GM18519 (cell line): ENCODE data around the gene IL17C.

ENCODE experiments used
- ATAC-seq: cut with Tn5 transposase; IDR thresholded peaks from one replicate; pipeline ENCODE4 v1.9.1; 2021; ENCODE audit warnings: mild to moderate bottlenecking, moderate library complexity; ENCODE audit not compliant: unreplicated experiment, low FRiP score

The IL17C gene

DNA sequence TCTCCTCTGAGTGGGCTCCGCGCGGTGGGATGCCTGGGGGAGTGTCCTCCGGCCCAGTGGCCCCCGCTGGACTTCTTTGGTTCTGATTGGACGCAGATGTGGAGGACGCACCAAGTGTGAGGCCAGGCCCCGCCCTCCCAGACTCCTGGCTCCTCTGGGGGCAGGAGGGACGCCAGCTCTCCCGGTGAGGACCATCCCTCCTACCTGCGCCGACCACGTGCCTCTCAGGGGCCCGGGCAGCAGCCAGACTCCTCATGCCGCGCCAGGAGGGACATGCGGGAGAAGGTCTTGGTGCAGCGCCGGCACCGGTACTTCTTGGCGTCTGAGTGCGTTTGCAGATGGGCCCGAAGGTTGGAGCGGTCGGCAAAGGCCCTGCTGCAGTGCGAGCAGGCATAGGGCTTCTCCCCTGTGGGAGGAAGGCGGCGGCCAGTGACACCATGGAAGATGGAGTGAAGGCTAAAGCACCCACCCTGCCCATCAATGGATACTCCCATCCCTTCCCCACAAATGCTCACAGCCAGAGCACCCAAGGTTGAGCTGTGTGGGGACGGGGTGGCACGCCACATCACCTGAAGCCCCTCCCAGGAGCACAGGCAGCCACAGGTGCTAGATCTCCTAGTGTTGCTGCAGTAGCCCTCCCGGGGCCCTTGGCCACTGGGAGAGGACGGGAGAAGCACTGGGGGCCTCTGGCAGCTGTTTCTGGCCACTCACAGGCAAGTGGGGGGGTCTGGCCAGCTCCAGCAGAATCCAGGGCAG lies 40.0 kb downstream of the IL17C start:
- ATAC-seq, result no peak

DNA sequence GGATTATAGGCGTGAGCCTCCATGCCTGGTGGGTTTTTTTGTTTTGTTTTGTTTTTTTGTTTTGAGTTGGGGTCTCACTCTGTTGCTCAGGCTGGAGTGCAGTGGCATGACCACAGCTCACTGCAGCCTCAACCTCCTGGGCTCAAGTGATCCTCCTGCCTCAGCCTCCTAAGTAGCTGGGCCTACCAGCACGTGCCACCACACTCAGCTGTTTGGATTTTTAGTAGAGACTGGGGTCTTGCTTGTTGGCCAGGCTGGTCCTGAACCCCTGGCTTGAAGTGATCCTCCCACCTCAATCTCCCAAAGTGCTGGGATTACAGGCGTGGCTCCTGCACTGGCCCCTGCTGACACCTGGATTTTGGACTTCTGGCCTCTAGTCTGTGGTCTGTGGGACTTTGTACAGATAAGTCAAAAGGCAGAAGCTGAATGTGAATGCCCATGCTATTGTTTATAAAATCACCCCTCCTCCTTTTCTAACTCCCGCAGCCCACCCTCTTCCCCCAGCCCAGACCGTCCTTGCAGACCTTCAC lies 42.2 kb downstream of the IL17C start:
- no peak for ATAC-seq

DNA sequence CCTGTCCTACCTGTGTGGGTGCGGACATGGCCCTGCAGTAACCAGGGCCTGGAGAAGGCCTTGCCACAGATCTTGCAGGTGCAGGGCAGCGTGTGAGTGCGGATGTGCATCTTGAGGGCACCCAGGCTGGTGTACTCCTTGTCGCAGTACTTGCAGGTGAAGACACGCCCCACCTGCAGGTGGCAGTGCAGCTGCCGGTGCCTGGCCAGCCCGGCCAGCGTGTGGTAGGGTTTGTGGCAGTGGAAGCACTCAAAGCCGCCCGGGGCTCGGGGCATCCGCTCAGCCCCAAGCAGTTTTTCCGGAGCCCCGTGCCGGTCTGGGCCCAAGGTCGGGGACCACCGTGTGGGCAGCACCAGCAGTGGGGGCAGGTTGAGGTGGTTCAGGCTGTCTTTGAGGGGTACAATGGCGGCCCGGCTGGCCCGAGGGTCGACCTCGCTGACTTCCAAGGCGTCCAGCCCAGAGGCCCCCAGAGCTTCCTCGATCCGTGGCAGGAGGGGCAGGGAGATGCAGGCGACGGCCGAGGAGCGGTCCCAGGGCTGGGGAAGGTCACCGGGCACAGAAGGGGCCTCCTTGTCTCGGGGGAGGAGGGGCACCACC lies 42.8 kb downstream of the IL17C start:
- ATAC-seq, result no peak

DNA sequence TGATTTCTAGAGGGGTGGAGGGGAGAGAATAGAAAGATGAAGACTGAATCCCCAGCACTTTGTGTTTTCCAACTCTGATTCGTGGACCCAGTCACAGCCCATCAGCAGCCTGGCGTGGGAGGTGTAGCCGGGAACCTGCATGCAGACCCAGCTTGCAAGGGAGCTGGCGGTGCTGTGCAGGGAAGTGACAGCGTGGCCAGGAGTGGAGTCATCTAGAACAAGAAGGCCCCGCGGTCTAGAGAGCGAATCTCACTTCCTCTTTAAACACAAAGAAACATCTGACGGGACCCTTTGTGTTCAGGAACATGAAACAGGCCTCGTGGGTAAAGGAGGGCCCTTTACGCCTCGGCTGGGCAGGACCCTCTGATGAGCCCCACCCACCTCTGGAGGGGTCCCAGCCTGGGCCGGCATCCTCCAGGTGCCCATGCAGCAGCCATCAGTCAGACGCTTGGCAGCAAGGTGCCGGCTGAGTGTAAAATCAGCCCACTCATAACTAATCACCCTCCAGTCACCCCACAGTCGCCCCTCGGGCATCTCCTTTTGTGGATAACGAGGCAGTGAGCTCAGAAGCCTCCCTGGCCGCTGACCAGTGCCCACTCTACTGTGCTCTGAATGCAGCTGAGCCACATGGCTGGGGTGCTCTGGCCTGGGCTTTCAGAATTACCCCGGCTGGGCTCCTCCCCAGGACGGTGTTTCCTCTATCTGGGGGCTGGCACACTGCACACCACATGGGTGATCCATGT lies 43.5 kb downstream of the IL17C start:
- ATAC-seq, result no peak

DNA sequence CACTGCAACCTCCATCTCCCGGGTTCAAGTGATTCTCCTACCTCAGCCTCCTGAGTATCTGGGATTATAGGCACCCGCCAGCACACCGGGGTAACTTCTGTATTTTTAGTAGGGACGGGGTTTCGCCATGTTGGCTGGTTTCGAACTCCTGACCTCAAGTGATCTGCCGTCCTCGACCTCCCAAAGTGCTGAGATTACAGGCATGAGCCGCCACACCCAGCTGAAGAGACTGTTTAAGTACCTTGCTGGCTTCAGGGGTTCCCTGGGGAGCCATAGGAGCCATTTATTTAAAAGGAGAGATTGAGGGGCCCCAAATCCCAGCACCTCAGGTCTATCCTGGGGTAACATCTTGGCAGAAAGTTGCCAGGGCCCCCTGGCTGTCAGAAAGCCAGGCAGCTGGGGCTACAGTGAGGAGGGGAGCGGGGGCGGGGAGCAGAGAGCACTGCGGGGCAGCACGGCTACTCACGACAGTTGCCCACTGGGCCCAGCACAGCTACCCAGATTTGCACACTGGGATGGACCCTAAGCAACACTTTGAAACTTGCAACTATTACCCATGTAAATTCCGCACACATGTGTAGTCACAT lies 46.3 kb downstream of the IL17C start:
- no peak for ATAC-seq

DNA sequence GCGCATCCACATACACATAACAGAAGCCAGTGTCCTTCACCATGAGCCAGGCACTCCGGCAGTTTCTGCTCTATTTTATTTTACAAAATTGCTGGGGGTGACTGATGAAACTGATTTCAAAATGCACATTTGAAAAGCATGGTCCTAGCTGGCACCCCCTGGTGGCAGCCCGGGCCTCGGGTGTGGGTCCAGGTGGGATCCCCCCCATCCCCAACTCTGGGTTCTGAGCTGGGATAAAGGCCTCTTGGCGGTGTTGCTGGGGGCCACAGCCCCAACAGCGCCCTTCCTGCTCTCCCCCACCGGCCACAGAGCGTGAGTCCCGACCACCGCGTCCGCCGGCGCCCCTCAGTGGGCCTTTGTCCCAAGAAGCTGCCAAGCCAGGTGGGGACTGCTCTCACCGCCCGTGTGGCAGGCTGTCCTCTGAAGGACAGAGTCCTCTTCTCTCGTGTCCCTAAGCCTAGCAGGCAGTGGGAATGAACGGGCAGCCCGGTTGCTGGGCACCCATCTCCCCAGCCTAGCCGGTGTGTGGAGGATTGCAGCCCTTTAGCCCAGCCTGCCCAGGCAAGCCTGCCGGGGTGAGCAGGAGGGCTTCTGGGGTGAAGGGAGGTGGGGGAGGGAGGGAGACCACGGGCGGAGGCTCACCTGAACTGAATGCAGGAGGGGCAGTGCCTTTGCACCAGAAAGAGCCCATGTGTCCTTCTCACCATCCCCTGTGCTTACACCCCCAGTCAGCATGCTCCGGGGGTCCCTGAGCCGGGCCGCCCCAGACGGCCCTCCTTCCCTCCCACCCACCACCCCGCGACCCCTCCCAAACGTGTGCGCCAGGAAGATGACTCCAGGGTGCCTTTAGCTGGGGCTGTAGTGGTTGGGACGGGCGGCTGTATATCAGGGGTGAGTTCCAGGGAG lies 47.0 kb downstream of the IL17C start:
- no peak for ATAC-seq

DNA sequence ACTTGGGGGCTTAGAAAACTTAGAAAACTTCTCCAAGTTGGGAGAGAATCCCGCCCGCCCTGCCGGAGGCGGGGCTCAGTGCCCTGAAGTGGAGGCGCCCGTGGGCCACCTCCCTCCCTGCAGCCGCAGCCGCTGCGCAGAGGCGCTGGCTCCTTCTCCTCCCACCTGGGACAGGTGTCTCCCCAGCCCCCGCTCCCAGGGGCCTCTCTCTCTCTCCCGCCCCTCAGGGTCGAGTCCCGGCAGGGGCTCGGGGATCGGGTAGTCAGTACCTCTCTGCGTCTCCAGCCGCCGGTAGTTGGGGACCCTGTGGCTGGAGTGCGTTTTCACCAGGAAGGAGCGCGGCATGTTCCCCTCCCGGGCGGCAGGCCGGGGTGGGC lies 47.7 kb downstream of the IL17C start:
- no peak for ATAC-seq

DNA sequence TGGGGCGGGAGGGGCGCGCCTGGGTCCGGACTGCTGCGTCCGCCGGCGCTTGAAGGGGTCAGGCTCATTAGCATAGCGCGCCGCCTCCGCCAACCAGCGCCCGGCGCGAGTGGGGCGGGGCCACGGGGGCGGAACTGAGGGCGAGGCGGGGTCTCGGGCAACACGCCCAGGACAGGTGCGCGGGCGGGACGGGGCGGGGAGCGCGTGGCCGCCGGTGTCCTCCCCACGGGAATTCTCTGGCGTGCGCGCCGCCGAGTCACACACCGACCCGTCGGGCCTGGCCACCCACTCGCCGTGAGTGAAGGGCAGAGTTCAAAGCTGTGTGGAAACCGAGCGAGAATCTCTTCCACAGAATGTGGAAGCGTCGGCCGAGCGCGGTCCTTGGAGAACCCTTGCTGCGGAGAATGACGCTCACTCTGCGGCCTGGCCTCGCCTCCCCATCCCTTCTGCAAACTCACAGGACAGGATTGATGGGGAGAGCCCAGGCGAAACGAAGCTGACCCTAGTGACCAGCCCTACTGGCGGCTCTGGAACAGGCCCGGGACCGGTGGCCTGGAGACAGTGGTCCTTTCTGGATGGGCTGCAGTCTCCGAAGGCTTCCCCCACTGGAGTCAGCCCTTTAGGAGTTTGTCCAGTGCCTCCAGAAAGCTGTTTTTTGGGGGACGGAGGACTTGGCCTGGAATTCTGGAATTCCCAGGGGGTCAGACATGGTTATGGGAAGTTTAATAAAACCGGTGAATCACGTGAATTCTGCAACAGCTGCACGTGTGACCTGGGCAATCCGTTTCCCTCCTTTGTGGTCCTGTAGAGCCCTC lies 48.3 kb downstream of the IL17C start, which contains the start of gene SNAI3:
Gene SNAI3, minus strand, starts transcription at position 69 of the 815 bp plus-strand sequence. CDS start 101 bp downstream, outside the sequence.
- ATAC-seq, result no peak

DNA sequence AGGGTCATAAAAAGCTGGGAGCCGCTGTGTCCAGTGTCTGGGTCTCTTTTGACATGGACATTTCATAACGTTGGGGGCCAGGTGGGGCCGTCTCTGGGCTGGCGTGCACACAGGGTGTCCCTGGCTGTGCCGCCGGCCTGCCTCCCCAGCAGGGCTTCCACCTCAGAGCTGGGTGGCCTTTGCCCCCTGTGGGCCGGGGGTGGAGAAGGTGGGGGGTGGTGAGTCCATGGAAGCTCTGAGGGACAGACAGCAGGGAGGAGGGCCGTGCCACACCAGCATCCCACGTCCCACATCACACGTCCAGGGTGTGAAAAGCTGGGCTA lies 48.8 kb downstream of the IL17C start:
- no peak for ATAC-seq

DNA sequence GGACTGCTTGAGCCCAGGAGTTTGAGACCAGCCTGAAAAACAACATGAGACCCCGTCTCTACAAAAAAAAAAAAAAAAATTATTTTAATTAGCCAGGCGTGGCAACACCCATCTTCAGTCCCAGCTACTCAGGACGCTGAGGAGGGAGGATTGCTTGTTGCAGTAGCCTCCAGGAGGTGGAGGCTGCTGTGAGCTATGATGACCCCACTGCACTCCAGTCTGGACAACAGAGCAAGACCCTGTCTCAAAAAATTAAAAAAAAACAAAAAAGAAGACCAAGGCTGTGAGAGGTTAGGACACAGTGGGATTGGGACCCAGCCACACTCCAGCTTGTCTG lies 49.3 kb downstream of the IL17C start:
- no peak for ATAC-seq

DNA sequence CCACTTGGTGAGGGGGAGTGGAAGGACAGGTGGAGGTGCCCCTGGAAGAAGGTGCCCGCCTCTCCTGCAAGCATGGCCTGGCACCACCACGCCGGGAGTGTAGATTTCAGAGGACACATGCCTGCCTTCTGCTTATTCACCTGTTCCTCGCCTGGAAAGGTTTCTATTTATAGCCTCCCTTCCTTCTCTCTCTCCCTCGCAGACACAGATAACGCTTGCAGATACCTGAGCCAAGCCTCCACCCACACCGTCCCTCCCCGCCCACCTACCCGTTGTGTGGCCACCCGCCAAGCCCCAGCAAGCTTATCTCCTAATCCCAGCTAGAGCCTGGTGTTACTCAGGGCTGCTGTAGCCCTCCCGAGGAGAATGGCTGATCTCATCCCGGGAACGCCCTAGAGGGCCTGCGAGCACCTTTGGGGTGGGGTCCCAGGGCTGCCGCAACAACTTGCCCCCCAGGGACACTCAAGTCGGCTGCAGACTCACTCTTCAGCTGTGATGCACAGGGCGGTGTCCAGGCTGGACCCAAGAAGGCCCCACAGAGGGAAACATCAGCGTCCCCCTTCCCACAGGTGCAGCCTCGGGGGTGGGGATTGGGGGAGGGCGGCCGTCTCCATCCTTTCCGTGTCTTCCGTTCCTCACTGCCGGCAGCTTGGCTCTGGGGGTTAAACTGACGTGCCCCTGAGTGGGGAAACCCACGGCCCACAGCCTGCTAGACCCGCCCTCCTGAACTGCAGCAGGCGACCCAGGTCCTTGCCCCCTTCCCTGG lies 49.8 kb downstream of the IL17C start:
- no peak for ATAC-seq
